ENCODE measurements around the gene MEF2C. TPM values are rescaled to one million over a fixed set of nuclear protein-coding genes. Genes with fewer than 3 reads are reported as not detected.

The MEF2C gene
- polyA plus RNA-seq, 4 donors: 0.89 to 11.5 (median 5.9) TPM

GRCh38 chr5:88819301-88819999, 63.5 kb downstream of the MEF2C start:
- WGBS, 3 donors: 78 to 80% (median 78%) methylated on average over 5 of the region's 5 CpGs
- Histone ChIP-seq H3K27me3 (ENCODE audit: control insufficient read depth in 3 of 3, insufficient read depth in 3 of 3, low read length in 3 of 3) (no peaks in the 10 kb centered on the region), H3K27ac (ENCODE audit: low read depth in 1 of 3, low read length in 2 of 3) (no peak overlapping the region), H3K9me3 (ENCODE audit: control insufficient read depth in 2 of 2, insufficient read depth in 1 of 2, low read depth in 1 of 2, low read length in 1 of 2) (no peaks in the 10 kb centered on the region), H3K4me1 (ENCODE audit: control insufficient read depth in 3 of 3, insufficient read depth in 2 of 3, low read depth in 1 of 3, low read length in 2 of 3) (no peaks in the 10 kb centered on the region), H3K4me3 (ENCODE audit: low read depth in 1 of 3, low read length in 3 of 3) (no peak overlapping the region), H3K36me3 (ENCODE audit: control insufficient read depth in 3 of 3, insufficient read depth in 2 of 3, low read depth in 1 of 3, low read length in 3 of 3) (no peaks in the 10 kb centered on the region)
- no peak for DNase-seq
- FAIRE-seq: no peak

GRCh38 chr5:88818296-88818695, 64.7 kb downstream of the MEF2C start:
- no peaks in the 10 kb centered on the region for H3K9me3 ChIP-seq (ENCODE audit: control insufficient read depth in 2 of 2, insufficient read depth in 1 of 2, low read depth in 1 of 2, low read length in 1 of 2)
- no peak overlapping the region for H3K4me3 ChIP-seq (ENCODE audit: low read depth in 1 of 3, low read length in 3 of 3)
- no peaks in the 10 kb centered on the region for H3K36me3 ChIP-seq (ENCODE audit: control insufficient read depth in 3 of 3, insufficient read depth in 2 of 3, low read depth in 1 of 3, low read length in 3 of 3)
- FAIRE-seq (no peak), DNase-seq (no peak)
- WGBS, 3 donors: 51 to 71% (median 61%) methylated on average over 4 of the region's 4 CpGs
- H3K27ac ChIP-seq (ENCODE audit: low read depth in 1 of 3, low read length in 2 of 3): no peak overlapping the region
- H3K4me1 ChIP-seq (ENCODE audit: control insufficient read depth in 3 of 3, insufficient read depth in 2 of 3, low read depth in 1 of 3, low read length in 2 of 3): no peaks in the 10 kb centered on the region
- no peaks in the 10 kb centered on the region for H3K27me3 ChIP-seq (ENCODE audit: control insufficient read depth in 3 of 3, insufficient read depth in 3 of 3, low read length in 3 of 3)

- FAIRE-seq (no peak), DNase-seq (no peak)
- Histone ChIP-seq H3K27me3 (ENCODE audit: control insufficient read depth in 3 of 3, insufficient read depth in 3 of 3, low read length in 3 of 3) (no peaks in the 10 kb centered on the region), H3K4me1 (ENCODE audit: control insufficient read depth in 3 of 3, insufficient read depth in 2 of 3, low read depth in 1 of 3, low read length in 2 of 3) (no peaks in the 10 kb centered on the region), H3K9me3 (ENCODE audit: control insufficient read depth in 2 of 2, insufficient read depth in 1 of 2, low read depth in 1 of 2, low read length in 1 of 2) (no peaks in the 10 kb centered on the region), H3K4me3 (ENCODE audit: low read depth in 1 of 3, low read length in 3 of 3) (no peak overlapping the region), H3K36me3 (ENCODE audit: control insufficient read depth in 3 of 3, insufficient read depth in 2 of 3, low read depth in 1 of 3, low read length in 3 of 3) (no peaks in the 10 kb centered on the region), H3K27ac (ENCODE audit: low read depth in 1 of 3, low read length in 2 of 3) (no peak overlapping the region)
- 82 to 92% (median 84%) methylated on average over 2 of the region's 2 CpGs for WGBS, 3 donors
Measured at GRCh38 chr5:88816195-88816594, 66.8 kb downstream of the MEF2C start.

- Histone ChIP-seq H3K4me3 (ENCODE audit: low read depth in 1 of 3, low read length in 3 of 3) (no peak overlapping the region), H3K4me1 (ENCODE audit: control insufficient read depth in 3 of 3, insufficient read depth in 2 of 3, low read depth in 1 of 3, low read length in 2 of 3) (no peaks in the 10 kb centered on the region), H3K36me3 (ENCODE audit: control insufficient read depth in 3 of 3, insufficient read depth in 2 of 3, low read depth in 1 of 3, low read length in 3 of 3) (no peaks in the 10 kb centered on the region), H3K27me3 (ENCODE audit: control insufficient read depth in 3 of 3, insufficient read depth in 3 of 3, low read length in 3 of 3) (no peaks in the 10 kb centered on the region), H3K27ac (ENCODE audit: low read depth in 1 of 3, low read length in 2 of 3) (no peak overlapping the region), H3K9me3 (ENCODE audit: control insufficient read depth in 2 of 2, insufficient read depth in 1 of 2, low read depth in 1 of 2, low read length in 1 of 2) (no peaks in the 10 kb centered on the region)
- DNase-seq (no peak), FAIRE-seq (no peak)
Measured at GRCh38 chr5:88815050-88815789, 67.8 kb downstream of the MEF2C start.

GRCh38 chr5:88813805-88814575, 69.0 kb downstream of the MEF2C start:
- H3K27ac ChIP-seq (ENCODE audit: low read depth in 1 of 3, low read length in 2 of 3): peak overlapping the region in 1 of 3 donors; percentile 34
- DNase-seq: no peak
- WGBS, 3 donors: 71 to 83% (median 82%) methylated on average over 17 of the region's 17 CpGs

GRCh38 chr5:88813244-88813643, 69.7 kb downstream of the MEF2C start:
- no peaks in the 10 kb centered on the region for H3K27me3 ChIP-seq (ENCODE audit: control insufficient read depth in 3 of 3, insufficient read depth in 3 of 3, low read length in 3 of 3)
- H3K9me3 ChIP-seq (ENCODE audit: control insufficient read depth in 2 of 2, insufficient read depth in 1 of 2, low read depth in 1 of 2, low read length in 1 of 2): no peaks in the 10 kb centered on the region
- no peak for FAIRE-seq
- H3K4me1 ChIP-seq (ENCODE audit: control insufficient read depth in 3 of 3, insufficient read depth in 2 of 3, low read depth in 1 of 3, low read length in 2 of 3): no peaks in the 10 kb centered on the region
- no peaks in the 10 kb centered on the region for H3K36me3 ChIP-seq (ENCODE audit: control insufficient read depth in 3 of 3, insufficient read depth in 2 of 3, low read depth in 1 of 3, low read length in 3 of 3)
- no peak overlapping the region for H3K27ac ChIP-seq (ENCODE audit: low read depth in 1 of 3, low read length in 2 of 3)
- DNase-seq: no peak
- 54 to 70% (median 69%) methylated on average over 1 of the region's 1 CpG for WGBS, 3 donors
- H3K4me3 ChIP-seq (ENCODE audit: low read depth in 1 of 3, low read length in 3 of 3): no peak overlapping the region

More at GRCh38 chr5:88813805-88814575, 69.0 kb downstream of the MEF2C start:
- Histone ChIP-seq H3K36me3 (ENCODE audit: control insufficient read depth in 3 of 3, insufficient read depth in 2 of 3, low read depth in 1 of 3, low read length in 3 of 3) (no peaks in the 10 kb centered on the region), H3K4me3 (ENCODE audit: low read depth in 1 of 3, low read length in 3 of 3) (no peak overlapping the region), H3K4me1 (ENCODE audit: control insufficient read depth in 3 of 3, insufficient read depth in 2 of 3, low read depth in 1 of 3, low read length in 2 of 3) (no peaks in the 10 kb centered on the region), H3K27me3 (ENCODE audit: control insufficient read depth in 3 of 3, insufficient read depth in 3 of 3, low read length in 3 of 3) (no peaks in the 10 kb centered on the region), H3K9me3 (ENCODE audit: control insufficient read depth in 2 of 2, insufficient read depth in 1 of 2, low read depth in 1 of 2, low read length in 1 of 2) (no peaks in the 10 kb centered on the region)
- FAIRE-seq: no peak

GRCh38 chr5:88808153-88808552, 74.8 kb downstream of the MEF2C start:
- H3K36me3 ChIP-seq (ENCODE audit: control insufficient read depth in 3 of 3, insufficient read depth in 2 of 3, low read depth in 1 of 3, low read length in 3 of 3): no peaks in the 10 kb centered on the region
- H3K4me1 ChIP-seq (ENCODE audit: control insufficient read depth in 3 of 3, insufficient read depth in 2 of 3, low read depth in 1 of 3, low read length in 2 of 3): no peaks in the 10 kb centered on the region
- no peak overlapping the region for H3K27ac ChIP-seq (ENCODE audit: low read depth in 1 of 3, low read length in 2 of 3)
- no peak overlapping the region for H3K4me3 ChIP-seq (ENCODE audit: low read depth in 1 of 3, low read length in 3 of 3)
- no peak for DNase-seq
- no peak for FAIRE-seq
- H3K9me3 ChIP-seq (ENCODE audit: control insufficient read depth in 2 of 2, insufficient read depth in 1 of 2, low read depth in 1 of 2, low read length in 1 of 2): no peaks in the 10 kb centered on the region
- H3K27me3 ChIP-seq (ENCODE audit: control insufficient read depth in 3 of 3, insufficient read depth in 3 of 3, low read length in 3 of 3): no peaks in the 10 kb centered on the region
- 65 to 71% (median 65%) methylated on average over 2 of the region's 2 CpGs for WGBS, 3 donors

GRCh38 chr5:88807327-88807726, 75.7 kb downstream of the MEF2C start:
- WGBS, 3 donors: 82 to 89% (median 84%) methylated on average over 8 of the region's 8 CpGs
- FAIRE-seq: no peak
- no peak overlapping the region for H3K27ac ChIP-seq (ENCODE audit: low read depth in 1 of 3, low read length in 2 of 3)
- H3K4me1 ChIP-seq (ENCODE audit: control insufficient read depth in 3 of 3, insufficient read depth in 2 of 3, low read depth in 1 of 3, low read length in 2 of 3): no peaks in the 10 kb centered on the region
- no peak overlapping the region for H3K4me3 ChIP-seq (ENCODE audit: low read depth in 1 of 3, low read length in 3 of 3)
- no peaks in the 10 kb centered on the region for H3K36me3 ChIP-seq (ENCODE audit: control insufficient read depth in 3 of 3, insufficient read depth in 2 of 3, low read depth in 1 of 3, low read length in 3 of 3)
- H3K27me3 ChIP-seq (ENCODE audit: control insufficient read depth in 3 of 3, insufficient read depth in 3 of 3, low read length in 3 of 3): no peaks in the 10 kb centered on the region
- no peaks in the 10 kb centered on the region for H3K9me3 ChIP-seq (ENCODE audit: control insufficient read depth in 2 of 2, insufficient read depth in 1 of 2, low read depth in 1 of 2, low read length in 1 of 2)
- no peak for DNase-seq
